A549 (cell line): ENCODE measurements around the gene HEXIM1.

Source experiments
- CTCF ChIP-seq: fragments of >200 bp; sonication (Bioruptor Twin); formaldehyde crosslinking; IDR thresholded peaks from 3 replicates; pipeline ENCODE4 v1.5.1; 2016
- POLR2A ChIP-seq: IDR thresholded peaks from 2 replicates; pipeline ENCODE4 v1.6.1; 2012; ENCODE audit warnings: mild to moderate bottlenecking, low read length
- SREBF2 ChIP-seq: fragments of 450-650 bp; IDR thresholded peaks from 2 replicates; pipeline ENCODE4 v1.6.1; 2014; ENCODE audit warnings: mild to moderate bottlenecking, moderate library complexity

GRCh38 chr17:45149037-45149668 lies 878 bp downstream of the HEXIM1 start:
- peak; percentile 53 for TF ChIP-seq POLR2A
- peak; percentile 91 for TF ChIP-seq CTCF
- no peak for TF ChIP-seq SREBF2
